ENCODE measurements around the gene NECAB2.

The NECAB2 gene

DNA sequence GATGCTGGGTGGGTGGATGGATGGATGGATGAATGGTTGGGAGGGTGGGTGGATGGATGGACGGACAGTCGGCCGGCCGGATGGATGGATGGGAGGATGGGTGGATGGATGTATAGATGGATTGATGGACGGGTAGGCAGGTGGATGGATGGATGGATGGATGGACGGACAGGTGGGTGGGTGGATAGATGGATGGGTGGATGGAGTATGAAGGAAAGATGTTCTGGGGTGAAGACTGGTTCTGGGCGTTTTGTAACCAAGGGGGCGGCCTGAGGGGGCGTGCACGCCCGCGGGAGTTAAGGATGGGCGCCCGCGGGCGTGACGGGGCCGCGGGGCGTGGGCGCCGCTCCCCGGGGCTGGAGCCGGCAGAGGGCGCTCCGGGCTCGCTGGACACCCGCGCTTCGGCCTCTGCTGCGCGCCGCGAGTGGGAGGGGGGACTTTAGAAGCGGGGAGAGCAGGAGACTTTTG is at the start of gene NECAB2:
TSS of gene NECAB2 (plus strand) at position 407 of the 468 bp plus-strand sequence. CDS start 405 bp downstream, outside the sequence.
- DNase-seq (ENCODE audit: low read depth): no peak

GRCh38 chr16:83920894-83921491 is 47.1 kb upstream of the NECAB2 start:
- DNase-seq (ENCODE audit: low read depth): no peak

DNA sequence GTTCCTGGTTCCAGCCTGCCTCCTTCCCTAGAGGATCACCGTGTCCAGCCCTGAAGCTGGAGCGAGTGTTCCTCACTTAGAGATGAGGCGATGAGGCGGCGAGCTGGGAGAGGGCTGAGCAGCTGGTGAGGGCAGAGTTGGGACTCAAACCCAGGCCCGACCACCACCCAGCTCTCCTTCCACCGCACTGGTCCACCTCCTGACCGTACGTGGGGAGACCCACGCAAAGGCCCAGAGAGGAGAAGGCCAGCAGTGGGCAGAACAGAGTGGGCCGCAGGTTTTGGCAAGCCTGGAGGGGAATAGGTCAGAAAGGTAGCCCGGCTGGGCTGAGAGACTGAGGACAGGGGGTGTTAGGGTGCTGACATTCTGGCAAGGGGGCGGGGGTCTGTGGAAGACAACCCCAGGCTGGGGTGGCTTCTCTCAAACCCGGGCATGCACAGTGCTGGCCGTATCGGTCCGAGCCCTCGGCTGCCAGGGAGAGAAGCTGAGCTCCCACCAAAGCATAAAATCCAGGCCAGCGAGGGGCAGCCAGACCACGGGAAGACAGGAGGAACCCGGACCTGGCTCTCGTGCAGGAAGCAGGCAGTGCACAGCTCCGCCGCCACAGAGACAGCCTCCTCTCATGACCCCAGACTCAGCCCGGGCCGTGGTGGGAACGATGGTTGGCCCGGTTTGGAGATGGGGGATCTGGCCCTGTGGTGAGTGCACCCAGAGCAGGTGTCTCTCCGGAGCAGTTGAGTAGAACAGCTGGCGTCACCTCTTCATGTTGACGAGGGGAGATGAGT is 44.3 kb upstream of the NECAB2 start:
- no peak for DNase-seq (ENCODE audit: low read depth)

DNA sequence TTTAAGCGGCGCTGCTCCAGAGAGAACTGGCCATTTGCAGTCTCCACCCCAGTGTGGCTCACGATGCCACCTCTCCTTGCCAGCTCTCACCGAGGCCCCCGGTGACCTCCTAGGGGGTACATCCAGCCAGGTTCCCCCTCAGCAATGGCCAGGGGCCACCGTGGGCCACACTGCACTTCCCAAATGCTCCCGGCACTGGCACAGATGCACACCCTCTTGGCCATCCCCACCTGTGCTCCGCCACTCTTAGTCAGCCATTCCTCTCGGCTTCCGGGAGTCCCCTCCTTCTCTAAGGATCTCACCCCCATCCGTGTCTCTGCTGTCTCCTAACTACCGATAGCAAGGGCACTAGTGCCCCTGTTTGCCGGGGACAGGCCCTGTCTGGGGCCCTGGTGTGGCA is 43.4 kb upstream of the NECAB2 start:
- DNase-seq (ENCODE audit: low read depth): no peak

DNA sequence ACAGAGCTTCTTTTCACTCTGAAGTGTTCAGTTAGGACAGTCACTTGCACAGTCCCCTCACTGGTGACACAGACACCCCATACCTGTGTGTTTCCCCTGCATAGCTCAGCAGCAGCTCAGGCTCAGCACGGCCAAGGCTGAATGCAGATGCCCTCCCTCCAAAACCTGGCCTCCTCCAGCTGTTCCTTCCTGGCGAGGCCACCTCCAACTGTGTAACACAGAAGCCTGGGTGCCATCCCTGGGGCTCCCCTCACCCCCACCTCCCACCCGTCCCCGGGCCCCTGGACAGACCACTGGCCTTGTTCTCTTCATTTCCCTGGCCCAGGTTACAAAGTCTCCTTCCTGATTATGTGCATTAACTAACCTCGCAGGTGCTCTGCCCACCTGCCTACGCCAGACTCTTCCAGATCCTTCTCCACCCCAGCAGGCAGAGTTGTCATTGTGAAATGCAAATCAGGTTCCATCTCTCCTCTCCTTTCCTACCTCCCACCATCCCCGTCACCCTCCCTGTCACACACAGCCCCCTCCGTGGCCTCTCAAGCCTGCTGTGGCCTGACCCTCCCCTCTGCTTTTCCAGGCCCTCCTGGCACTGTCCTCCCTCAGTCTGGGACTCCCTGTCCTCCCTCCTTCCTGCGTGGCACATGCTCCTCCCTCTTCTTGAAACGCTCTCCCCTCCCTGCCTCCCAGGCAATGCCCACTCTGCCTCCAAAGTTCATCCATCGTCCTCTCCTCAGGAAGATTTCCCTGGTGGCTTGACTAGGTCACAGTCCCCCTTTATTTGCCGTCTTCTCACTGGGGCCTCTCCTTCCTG is 42.7 kb upstream of the NECAB2 start:
- no peak for DNase-seq (ENCODE audit: low read depth)

DNA sequence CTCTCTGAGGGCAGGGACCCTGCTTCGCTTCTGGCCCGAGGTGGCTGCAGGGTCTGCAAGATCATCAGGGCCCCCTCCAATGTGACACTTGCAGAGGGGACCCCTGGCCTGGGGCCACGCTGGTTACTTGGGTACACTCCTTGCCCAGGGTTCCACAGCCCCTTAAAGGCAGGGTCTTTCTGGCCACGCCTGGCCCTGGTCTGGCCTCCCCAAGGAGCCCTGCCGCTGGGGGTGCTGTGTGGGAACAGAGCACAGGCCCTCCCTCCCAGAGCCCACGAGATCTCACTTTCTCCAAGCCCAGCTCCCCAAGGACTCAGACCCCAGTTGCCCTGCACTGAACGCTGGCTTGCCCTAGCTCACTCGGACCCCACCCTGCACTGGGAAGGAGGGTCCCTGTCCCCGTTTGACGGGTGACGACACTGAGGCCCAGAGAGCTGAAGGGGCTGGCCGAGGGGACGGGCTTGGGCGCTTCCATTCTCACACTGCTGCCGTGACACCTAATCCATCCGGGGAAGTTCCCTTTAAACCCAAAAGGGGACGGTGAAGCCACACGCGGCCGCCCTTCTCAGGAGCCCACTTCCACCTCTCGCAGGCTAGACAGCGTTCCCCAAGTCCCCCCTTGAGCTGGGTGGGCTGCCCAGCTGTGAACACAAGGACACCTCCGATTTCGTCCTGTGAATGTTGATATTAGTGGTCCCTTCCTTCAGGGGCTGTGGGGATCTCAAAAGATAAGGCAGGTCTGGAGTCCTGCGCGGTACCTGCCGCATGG is 41.9 kb upstream of the NECAB2 start:
- DNase-seq (ENCODE audit: low read depth): no peak

DNA sequence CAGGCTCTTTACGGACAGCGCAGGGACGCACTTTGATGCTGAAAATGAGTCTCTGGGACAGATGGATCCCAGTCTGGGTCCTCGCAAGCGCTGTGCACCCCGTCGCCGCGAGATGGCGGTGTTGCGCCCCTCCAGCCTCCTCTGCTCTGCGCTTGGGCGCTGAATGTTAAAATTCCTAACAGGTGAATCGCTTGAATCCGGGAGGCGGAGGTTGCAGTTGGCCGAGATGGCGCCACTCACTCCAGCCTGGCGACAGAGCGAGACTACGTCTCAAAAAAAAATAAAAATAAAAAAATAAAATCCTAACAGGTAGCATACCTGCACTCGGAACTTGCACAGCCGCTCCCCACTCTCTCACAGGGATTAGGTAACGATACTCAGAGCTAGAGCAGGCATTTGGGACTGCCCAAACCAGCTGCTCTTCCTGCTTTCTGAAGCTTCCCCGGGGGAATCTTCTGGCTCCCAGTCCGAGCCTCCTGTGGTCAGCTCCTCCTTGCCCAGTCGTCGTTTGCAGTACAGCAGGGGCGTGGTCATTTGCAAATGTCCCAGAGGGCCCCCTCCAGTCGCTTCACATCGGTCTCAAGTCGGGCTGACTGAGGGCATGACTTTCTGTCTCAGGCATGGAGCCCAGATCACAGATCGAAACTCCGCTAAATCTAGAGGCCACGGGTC is 41.2 kb upstream of the NECAB2 start:
- DNase-seq (ENCODE audit: low read depth): peak; percentile 43

- no peak for DNase-seq (ENCODE audit: low read depth)
Observed at GRCh38 chr16:83928341-83929055, 39.5 kb upstream of the NECAB2 start.

- DNase-seq (ENCODE audit: low read depth): no peak
Observed at GRCh38 chr16:83929811-83930555, 38.1 kb upstream of the NECAB2 start.

DNA sequence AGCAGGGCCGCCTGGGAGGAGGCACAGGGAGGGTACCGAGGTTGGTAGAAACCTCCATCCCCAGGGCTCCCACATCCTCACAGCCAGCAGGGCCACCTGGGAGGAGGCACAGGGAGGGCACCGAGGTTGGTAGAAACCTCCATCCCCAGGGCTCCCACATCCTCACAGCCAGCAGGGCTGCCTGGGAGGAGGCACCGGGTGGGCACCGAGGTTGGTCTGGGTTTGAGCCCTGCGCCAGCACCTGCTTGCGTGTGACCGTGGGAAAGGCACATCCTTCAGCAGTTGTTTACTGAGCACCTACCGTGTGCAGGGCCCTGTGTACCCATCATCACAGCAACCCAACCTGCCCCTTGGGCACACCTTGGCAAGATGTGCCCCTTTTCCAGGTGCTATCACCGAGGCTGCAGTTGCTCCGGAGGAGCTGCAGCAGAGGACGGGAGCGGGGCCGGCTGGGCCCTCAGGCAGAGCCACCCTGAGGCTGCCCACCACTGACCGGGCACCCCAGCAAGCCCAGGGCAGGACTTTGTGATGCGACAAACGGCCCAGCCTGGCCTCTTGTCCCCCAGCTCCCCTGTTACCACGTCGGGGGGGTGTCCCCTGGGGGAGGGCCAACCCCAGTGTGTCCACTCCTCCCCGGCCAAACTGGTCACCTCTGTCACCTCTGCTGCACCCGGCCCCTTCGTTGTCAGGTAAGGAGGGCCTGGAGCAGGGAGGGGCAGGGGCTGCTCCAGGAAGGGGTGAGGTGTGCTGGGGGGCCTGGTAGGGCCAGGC is 37.1 kb upstream of the NECAB2 start:
- no peak for DNase-seq (ENCODE audit: low read depth)

DNA sequence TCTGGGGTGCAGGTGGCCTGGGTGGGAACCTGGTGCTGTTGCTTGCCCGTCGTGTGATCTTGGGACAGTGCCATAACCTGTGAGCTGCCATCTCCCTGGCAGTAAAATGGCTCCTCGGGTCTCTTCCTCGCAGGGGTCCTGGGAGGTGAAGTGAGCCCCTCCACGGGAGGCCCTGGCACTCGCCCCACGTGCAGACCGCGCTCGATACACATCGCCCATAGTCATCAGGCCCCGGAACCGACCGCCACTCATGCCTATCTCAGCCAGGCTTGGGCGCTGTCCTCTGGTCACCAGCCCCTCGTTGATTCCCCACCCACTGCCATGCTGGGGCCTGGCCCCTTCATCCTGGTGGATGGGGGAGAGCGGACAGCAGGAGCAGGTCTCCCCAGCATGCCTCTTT is 36.5 kb upstream of the NECAB2 start:
- DNase-seq (ENCODE audit: low read depth): no peak

GRCh38 chr16:83932304-83932703 is 35.7 kb upstream of the NECAB2 start:
- DNase-seq (ENCODE audit: low read depth): no peak

GRCh38 chr16:83932955-83933673 is 34.9 kb upstream of the NECAB2 start:
- DNase-seq (ENCODE audit: low read depth): no peak

DNA sequence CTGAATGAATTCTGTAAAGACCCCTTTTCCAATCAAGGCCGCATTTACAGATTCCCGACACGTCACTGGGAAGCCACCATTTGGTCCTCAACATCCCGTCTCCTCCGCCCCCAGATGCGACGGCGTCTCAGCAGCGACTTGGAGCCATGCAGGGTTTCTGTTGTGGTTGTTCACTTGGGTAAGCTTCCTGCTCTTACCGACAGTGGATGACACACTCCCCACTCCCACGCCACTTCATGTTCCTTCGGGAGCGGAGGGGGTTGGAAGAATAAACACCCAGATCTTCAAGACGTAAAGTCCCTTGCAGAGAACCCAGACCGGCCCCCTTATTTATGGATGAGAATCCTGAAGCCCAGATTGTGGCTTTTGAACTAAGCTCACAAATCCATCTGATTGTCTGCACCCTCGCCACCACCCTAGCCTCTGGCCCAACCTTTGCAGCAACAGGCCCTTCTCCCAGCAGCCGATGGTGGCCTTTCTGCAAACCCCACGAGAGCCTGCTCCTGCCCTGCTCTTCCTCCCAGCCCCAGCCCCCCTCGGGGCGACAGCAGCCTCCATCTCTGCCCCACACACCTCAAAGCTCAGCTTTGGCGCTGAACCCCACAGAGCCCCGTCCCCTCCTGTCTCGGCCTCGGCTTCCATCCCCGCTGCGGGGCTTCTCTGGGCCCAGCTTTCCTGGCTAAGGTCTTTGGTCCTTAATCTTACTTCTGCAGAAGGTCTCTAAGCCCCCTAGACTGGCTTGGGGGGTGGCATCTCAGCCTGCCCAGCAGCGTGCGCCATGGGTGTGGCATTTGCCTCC is 34.0 kb upstream of the NECAB2 start:
- no peak for DNase-seq (ENCODE audit: low read depth)

DNA sequence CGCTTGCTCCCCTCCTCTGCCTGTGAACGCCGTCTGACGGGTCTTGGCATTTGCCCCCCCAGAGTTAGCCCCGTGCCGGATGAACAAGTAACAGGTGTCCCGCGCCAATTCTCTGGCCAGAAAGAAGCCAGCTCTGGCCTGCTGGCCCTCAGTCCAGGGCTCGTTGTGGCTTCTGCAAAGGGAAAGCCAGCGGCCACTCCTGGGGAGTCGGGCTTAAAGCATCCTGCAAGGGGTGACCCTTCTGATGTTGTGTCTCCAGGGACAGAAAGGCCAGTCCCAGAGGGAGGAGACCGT is 33.4 kb upstream of the NECAB2 start:
- no peak for DNase-seq (ENCODE audit: low read depth)

- DNase-seq (ENCODE audit: low read depth): no peak
Observed at GRCh38 chr16:83935005-83935857, 32.8 kb upstream of the NECAB2 start.

- DNase-seq (ENCODE audit: low read depth): no peak
Observed at GRCh38 chr16:83935858-83936255, 32.2 kb upstream of the NECAB2 start.

All from stimulated activated CD8-positive, alpha-beta memory T cell treated with anti-CD3 and anti-CD28 coated beads, Interleukin-15, amount 100 ng/mL, for 24 hours (primary cell).